SK-N-MC (cell line): ENCODE measurements around the gene VARS2.
"Not testable (repeated sequence)": the region's sequence is repeated elsewhere in the genome, so short reads cannot be mapped to it uniquely, and the experiment has no call there.

Source experiments
- EZH2 ChIP-seq: fragments of 200-600 bp; sonication (generic); IDR thresholded peaks from one replicate; pipeline ENCODE4 v1.6.1; 2017; ENCODE audit warnings: antibody characterized with exemption
- FOXP2 ChIP-seq: optimal IDR thresholded peaks from 2 replicates; pipeline ENCODE3; 2011; ENCODE audit warnings: mild to moderate bottlenecking, moderate library complexity; ENCODE audit not compliant: insufficient read depth; ENCODE audit errors: extremely low read length, control extremely low read depth
- POLR2AphosphoS5 ChIP-seq: IDR thresholded peaks from 2 replicates; pipeline ENCODE4 v1.6.1; 2012; ENCODE audit warnings: mild to moderate bottlenecking, low read depth, low read length, borderline replicate concordance

DNA sequence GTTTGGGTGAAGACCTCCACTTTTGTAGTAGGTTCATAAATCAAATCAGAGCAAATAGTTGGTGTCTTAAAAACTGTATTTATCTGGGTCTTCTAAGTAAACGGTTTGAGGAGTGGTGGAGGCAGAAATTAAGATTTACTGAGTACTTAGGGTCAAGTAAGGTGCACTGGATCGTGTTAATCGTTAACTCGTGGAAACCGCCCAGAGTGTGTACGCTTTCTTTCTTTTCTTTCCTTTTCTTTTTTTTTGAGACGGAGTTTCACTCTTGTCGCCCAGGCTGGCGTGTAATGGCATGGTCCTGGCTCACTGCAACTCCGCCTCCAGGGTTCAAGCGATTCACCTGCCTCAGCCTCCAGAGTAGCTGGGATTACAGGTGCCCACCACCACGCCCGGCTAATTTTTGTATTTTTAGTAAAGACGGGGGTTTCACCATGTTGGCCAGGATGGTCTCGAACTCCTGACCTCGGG is 6.7 kb upstream of the VARS2 start:
- TF ChIP-seq EZH2, POLR2AphosphoS5, FOXP2: not testable (repeated sequence)
